GM12873 (cell line): ENCODE results near the gene TMEM145.

Experiments used
- CTCF ChIP-seq: IDR thresholded peaks from 2 replicates; pipeline ENCODE4 v1.5.1; 2012; ENCODE audit warnings: low read depth, mild to moderate bottlenecking, moderate library complexity, low read length, control low read depth; ENCODE audit not compliant: insufficient read depth; ENCODE audit errors: missing control alignments

Gene TMEM145

GRCh38 chr19:42349378-42350107, 36.4 kb downstream of the TMEM145 start:
- TF ChIP-seq CTCF, result no peak

DNA sequence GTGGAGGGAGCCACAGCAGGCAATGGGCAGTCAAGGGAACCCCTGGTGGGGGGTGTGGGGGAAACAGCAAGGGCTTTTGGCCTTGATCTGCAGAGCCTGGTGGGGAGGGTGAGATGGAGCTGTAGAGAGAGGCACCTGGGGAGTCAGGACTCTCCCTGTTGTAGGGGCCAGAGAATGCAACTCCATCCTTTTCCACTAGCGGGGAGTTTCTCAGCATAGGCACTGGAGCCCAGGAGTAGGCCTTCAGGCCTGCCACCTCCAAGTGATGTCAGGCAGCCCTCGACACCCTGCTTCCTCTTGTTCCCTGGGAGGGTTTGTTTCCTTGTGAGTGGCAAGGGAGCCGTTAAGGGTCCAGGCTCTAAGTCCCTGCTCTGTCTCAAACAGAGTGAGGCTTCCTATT, 37.3 kb downstream of the TMEM145 start:
- TF ChIP-seq CTCF, result no peak

GRCh38 chr19:42351079-42351735, 38.1 kb downstream of the TMEM145 start:
- TF ChIP-seq CTCF, result no peak

DNA sequence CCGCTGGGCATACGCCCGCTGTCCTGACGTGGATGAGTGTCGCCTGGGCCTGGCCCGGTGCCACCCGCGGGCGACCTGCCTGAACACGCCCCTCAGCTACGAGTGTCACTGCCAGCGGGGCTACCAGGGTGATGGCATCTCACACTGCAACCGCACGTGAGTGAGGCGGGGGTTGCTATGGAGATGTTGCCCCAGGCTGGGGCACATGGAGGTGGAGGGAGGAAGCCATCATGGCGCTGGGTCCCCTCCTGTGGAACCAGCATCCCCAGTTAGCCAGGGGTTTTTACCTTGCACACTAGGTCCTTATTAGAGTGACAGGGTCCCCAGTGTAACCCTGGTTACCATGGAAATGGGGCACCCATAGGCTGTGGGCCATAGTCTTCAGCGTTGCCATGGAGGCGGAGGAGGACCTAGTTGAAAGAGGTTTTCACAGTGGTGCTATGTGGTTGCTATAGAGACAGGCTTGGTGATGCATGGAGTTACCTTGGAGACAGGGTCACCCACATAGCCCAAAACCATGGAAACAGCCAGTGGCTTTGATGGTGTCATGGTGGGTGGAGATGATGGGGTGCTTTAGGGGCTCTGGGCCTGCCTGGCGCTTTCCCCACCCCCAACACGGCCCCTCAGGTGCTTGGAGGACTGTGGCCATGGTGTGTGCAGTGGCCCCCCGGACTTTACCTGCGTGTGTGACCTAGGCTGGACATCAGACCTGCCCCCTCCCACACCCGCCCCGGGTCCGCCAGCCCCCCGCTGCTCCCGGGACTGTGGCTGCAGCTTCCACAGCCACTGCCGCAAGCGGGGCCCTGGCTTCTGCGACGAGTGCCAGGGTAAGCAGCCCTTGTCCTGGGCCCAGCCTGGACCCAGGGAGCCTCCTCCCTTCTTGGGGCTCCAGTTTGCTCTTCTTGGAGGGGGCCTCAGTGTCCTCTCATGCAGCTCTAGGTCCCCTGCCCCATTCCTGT, 39.5 kb downstream of the TMEM145 start:
- TF ChIP-seq CTCF, result no peak

DNA sequence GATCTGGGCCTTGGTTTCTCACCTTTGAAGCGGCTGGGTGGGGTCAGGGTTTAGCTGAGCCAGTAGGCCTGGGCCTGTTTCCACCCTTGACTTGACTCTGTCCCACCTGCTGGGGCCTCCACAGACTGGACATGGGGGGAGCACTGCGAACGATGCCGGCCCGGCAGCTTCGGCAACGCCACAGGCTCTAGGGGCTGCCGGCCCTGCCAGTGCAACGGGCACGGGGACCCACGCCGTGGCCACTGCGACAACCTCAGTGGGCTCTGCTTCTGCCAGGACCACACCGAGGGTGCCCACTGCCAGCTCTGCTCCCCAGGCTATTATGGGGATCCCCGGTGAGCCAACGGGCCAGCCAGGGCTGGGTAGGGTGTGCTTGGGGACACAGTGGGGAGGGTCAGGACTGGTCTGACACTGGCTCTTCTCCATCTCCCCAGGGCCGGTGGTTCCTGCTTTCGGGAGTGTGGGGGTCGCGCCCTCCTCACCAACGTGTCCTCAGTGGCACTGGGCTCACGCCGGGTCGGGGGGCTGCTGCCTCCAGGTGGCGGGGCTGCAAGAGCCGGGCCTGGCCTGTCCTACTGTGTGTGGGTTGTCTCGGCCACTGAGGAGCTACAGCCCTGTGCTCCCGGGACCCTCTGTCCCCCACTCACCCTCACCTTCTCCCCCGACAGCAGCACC, 40.4 kb downstream of the TMEM145 start:
- TF ChIP-seq CTCF, result no peak

DNA sequence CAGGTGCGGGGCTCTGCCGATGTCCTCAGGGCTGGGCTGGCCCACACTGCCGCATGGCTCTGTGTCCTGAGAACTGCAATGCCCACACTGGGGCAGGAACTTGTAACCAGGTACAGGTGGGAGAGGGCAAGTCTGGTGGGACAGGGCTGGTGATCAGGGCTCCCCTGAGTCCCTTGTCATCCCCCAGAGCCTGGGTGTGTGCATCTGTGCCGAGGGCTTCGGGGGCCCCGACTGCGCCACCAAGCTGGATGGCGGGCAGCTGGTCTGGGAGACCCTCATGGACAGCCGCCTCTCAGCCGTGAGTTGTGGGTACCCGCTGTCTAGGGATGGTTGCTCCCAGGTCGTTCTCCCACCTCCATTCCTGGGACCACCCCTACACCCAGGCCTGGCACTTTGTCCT, 42.8 kb downstream of the TMEM145 start:
- no peak for TF ChIP-seq CTCF
